Measurements from ENCODE around the gene RAET1L.
A peak's percentile ranks its signal among the peaks of the same experiment; 100 is the strongest.

RAET1L gene

DNA sequence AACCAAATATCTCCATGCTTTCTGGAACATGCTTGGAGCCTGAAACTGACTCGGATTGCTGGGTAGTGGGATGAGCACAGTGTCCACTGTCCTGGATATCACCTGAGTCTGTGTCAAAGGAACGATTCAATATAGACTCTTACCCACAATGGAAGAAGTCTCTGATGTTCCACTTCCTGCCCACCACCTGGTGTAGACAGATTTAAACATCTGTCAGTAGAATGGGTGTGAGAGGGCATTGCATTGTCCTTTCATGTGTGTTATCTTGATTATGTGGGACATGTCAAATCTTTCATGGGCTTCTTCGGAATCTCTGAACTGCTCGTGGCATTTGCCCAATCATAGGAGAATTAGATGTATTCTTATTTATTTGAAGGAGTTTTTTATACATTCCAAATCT, 22.8 kb upstream of the RAET1L start:
- no peak for DNase-seq
- intact Hi-C loops (cut with DNase I) = no loop called here

GRCh38 chr6:150046943-150047342, 21.6 kb upstream of the RAET1L start:
- intact Hi-C loops (cut with DNase I) = no loop called here
- DNase-seq = no peak

GRCh38 chr6:150044621-150045145, 19.4 kb upstream of the RAET1L start:
- intact Hi-C loops (cut with DNase I) = no loop called here

GRCh38 chr6:150043501-150044412, 18.4 kb upstream of the RAET1L start:
- intact Hi-C loops (cut with DNase I) = no loop called here
- no peak for DNase-seq

More at GRCh38 chr6:150044621-150045145, 19.4 kb upstream of the RAET1L start:
- no peak for DNase-seq

DNA sequence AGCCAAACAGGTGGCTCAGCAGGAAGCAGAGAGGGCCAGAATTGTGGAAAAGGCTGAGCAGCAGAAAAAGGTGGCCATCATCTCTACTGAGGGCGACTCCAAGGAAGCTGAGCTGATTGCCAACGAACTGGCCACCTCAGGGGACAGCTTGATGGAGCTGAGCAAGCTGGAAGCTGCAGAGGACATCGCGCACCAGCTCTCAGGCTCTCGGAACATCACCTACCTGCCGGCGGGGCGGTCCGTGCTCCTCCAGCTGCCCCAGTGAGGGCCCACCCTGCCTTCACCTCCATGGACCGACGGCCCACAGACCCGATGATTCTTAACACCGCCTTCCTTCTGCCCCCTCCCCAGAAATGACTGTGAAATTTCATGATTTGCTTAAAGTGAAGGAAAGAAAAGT, 17.8 kb upstream of the RAET1L start:
- DNase-seq = no peak
- intact Hi-C loops (cut with DNase I) = no loop called here

GRCh38 chr6:150038202-150039062, 13.1 kb upstream of the RAET1L start:
- DNase-seq = peak in 1 of 42 donors; percentile 39
- intact Hi-C loops (cut with DNase I) = no loop called here

DNA sequence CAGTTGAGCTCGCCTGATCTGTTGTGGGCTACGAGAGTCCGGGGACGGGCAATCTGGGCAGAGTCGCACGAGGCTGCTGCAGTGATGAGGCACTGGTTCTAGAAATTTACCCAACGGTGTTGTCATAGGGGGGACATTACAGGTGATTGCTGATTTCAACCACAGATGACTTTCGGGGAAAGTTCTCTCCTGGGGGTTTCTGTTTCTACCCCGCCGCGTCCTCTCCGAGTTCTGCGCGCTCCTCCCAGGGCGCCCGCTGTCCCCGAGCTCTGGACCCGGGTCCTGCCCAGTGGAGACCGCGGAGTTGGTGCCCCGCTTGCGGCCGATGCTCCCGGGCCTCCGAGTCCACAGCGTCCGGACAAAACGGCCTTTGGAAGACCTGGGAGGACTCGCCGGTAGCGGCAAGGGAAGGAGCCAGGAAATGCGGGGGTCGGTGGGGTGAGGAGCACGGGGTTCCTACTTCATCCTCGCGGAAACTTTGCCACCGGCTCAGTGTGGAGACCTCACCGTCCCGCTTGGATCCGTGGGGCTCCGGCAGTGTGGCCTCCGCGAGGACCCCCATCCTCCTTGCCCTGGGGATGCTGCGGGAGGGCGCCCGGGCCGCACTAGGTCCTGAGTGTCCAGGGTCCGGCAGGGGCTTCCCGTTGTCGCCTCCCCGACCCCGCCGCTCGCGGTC, 12.3 kb upstream of the RAET1L start:
- DNase-seq = peak in 1 of 42 donors; percentile 37
- intact Hi-C loops (cut with DNase I) = no loop called here

DNA sequence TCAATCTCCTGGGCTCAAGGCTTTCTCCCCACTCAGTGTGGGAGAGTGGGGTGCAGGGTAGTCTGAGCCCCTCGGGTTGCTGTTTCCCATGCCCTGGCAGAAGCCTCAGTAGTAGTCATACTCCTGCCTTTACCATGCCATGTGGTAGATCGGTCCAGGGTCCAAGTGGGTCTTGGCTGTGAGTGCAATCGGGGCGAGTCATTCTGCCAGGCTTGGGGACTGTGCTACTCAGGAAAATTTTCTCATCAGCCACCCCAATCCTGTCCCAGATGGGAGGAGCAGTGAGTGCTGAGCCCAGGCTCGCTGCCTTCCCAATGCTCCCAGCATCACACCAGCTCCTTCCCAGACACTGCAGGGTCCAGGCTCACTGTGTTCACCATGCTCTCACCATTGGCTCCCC, 10.7 kb upstream of the RAET1L start:
- intact Hi-C loops (cut with DNase I) = no loop called here
- peak in 1 of 42 donors; percentile 25 for DNase-seq

GRCh38 chr6:150033207-150033771, 8.0 kb upstream of the RAET1L start:
- intact Hi-C loops (cut with DNase I) = no loop called here
- DNase-seq = no peak

- no peak for DNase-seq
- intact Hi-C loops (cut with DNase I) = no loop called here
Measured at GRCh38 chr6:150032598-150032997, 7.3 kb upstream of the RAET1L start.

DNA sequence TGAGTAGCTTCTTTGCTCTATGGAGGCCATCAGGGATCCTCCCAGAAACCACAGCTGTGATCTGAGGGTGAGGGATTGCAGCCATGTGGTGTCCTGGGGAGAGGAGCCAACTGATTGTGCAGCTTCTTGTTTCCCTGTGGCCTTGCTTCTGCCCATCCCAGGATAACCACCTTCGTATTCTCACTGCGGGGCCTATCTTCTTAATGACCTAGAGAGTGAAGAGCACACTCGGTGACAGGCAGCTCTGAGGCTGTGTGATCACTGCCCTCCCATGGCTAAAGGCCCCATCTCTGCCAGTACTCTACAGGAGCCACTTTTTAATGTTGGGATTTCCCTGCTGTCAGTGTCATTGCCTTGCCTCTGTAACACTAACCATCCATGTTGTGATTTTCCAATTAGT, 5.3 kb upstream of the RAET1L start:
- intact Hi-C loops (cut with DNase I) = no loop called here
- no peak for DNase-seq

DNA sequence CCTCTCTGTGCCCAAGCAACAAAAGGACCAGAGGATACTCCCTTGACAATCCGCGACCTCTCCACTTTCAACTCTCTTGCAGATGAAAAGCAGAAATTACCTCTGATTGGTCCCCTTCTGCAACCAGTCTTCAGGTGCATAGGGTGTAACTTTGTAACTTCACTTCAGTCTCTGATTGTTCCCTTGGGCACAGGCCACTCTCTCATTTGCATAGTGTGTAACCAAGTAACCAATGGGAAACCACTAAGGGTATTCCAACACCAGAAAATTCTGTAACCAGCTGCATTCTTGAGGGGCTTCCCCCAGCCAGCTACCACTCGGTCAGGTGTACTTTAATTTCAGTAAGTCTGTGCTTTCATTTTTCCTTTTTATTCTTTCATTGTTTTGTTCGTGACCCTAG, 4.4 kb upstream of the RAET1L start:
- intact Hi-C loops (cut with DNase I) = no loop called here
- DNase-seq = no peak

GRCh38 chr6:150029276-150029675, 3.9 kb upstream of the RAET1L start:
- intact Hi-C loops (cut with DNase I) = no loop called here
- no peak for DNase-seq

- DNase-seq = no peak
- intact Hi-C loops (cut with DNase I) = no loop called here
Measured at GRCh38 chr6:150028799-150029198, 3.5 kb upstream of the RAET1L start.

DNA sequence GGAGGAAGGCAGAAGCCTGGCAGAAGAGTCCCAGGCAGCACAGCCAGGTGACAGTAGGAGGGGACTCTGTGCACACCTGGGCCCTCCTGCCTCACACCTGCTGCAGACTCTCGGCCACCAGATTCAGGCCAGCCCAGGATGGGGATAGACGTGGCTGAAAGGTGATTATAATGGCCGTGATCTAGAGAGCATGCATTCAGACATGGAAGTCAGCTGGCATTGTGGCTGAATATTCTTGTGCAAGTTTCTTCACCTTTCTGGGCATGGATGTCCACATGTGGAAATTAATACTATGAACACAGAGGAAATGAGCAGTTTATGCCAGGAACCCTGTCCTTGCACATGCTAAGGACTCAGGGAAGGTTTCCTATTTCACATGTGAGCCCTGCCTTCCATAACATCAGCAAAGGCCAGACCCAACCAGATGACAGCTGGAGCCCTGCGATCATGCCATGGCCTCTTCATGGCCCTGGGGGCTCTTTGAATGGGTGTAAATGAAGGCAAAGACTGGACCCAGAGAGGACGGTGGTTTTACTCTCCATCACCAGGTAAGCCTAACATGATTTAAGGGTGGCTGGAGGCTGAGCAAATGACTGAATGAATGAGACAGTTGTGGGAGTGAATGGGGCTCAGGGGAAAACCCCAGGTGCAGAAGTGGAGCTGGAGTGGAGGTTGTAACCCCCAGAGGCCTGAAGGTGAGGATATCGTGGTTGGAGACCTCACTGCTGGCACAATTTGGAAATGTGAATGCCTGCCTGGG, 2.7 kb upstream of the RAET1L start:
- no peak for DNase-seq
- intact Hi-C loops (cut with DNase I) = no loop called here

GRCh38 chr6:150026976-150027805, 1.9 kb upstream of the RAET1L start:
- intact Hi-C loops (cut with DNase I) = no loop called here
- DNase-seq = no peak

GRCh38 chr6:150024646-150025155, 631 bp downstream of the RAET1L start:
- DNase-seq = no peak
- intact Hi-C loops (cut with DNase I) = no loop called here
